Stimulated activated CD8-positive, alpha-beta memory T cell treated with anti-CD3 and anti-CD28 coated beads, Interleukin-15, amount 100 ng/mL, for 4 hours (primary cell): ENCODE results near the gene SMOC2.
"Not testable (repeated sequence)": the region's sequence is repeated elsewhere in the genome, so short reads cannot be mapped to it uniquely, and the experiment has no call there.

ENCODE experiments used
- DNase-seq, 2 donors: peaks; one replicate each; pipeline ENCODE4 v3.0.0-alpha.2; 2020; ENCODE audit warnings: low read depth in 2 of 2

The SMOC2 gene

DNA sequence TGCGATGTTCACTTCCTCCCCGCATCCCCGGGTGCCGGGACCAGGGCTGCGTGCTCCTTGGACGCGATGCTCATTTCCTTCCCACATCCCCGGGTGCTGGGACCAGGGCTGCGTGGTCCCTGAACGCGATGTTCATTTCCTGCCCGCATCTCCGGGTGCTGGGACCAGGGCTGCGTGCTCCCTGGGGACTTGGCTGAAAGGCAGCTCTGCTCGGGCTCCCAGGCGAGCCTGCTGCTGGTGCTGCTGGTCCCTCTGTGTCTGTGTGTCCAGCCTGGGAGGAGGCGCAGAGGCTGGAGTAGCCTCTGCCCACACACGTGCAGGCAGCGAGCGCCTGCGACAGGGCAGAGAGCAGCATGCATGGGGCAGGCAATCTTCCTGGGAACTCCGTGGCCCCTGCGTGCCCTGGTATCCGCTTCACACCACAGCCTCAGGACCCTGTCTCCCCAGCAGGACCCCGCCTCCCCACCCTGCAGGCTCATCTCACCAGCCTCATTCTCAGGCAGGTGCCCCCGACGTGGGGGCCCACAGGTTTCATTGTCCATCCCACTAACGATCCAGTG is 132.4 kb downstream of the SMOC2 start:
- DNase-seq = not testable (repeated sequence)

DNA sequence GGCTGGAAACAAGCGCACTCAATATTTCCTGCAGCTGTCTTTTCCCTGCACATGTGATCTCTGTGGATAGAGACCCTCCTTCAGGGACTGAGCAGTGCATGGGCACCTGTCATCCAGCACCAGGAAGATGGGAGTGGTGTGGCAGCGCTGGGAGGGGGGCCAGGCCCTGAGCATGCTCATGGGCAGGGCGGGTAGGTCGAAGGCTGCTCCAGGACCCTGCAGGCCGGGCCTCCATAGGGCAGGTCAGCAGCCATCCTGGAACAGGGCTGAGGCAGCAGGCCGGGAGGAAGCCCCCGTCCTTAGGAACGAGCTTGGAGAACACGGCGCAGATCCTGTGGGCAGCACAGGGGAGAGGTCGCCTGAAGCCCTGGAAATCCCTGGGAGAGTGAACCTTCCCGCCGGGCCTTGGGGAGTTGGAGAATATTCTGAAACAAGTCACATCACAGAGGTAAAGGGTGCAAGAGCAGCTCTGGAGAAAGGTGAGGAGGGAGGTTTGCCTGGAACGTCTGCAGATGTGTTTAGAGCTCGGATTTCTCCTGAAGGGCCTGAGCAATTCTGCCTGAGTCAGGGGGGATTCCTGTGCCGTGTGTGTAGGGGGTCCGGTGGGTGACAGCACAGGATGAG is 133.2 kb downstream of the SMOC2 start:
- no peak for DNase-seq

DNA sequence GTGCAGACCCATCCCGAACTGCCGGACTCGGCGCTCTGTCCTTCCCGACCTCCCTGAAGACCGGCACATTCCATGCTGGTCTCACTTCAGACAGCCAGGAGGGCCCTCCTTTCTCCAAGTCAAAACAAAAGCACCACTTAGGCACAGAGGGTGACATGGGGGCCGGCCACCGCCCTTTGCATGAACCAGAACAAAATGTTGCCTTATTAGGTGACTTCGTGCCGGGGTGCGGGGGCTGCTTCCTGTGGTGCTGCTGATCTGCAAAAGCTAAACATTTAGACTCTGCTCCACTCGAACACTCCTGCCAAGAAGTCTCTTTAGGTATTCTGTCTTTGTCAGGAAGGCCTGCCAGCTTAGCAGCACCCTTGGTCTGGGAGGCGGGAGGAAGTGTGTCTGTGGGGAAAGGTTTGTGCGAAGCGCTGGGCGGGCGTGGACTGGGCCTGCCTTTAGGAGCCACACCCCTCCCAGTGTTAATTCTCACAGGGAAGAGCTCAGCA is 133.8 kb downstream of the SMOC2 start:
- no peak for DNase-seq

DNA sequence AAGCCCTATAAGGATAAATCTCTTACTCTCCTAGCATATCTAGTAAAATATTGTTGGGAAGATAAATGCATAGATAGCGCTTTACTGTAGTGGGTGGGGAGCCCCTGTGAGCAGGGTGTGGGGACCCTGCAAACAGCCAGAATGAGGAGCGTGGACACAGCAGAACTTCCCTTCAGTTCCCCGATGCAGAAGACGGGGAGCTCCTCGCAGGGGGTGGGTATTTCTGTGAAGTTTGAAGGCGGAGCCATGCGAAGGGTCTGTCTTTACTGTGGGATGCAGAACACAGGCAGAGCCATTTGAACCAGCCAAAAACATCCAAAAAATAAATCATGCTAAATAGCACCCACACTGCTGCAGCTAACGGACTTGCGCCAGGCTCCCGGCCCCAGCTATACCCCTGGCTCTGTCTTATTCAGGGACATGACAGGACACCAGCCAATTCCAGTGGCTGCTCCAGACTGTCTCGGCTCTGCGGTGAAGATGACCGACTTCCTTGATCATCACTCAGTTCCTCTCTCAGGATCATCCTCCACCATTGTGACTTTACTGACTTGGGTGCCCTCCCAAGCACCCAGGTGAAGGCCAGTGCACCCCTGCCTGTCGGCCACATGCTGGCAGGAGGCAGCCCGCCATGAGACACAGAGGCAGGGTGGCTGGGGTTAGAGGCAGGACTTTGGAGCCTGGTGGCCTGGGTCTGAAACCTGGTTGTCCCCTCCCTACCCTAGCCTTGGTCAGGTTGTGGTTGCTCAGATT is 134.5 kb downstream of the SMOC2 start:
- DNase-seq = no peak

DNA sequence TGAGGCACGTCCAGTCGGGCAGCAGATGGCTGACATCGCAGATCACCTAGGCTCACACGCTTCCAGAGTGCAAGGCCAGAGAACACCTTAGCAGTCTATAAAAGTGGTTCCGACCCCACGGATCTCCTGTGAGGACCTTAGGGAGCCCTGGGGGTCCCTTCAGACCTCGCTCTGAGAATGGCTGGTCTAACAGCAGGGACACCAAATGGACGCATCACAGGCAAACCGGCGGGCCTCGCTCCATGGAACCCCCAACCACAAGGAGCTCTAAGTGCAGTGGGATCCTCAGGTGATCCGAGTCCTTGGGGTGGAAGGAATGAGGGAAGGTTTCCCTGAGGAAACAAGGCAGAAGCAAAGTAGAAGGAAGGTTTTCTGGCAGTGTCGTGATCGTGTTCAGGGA is 135.4 kb downstream of the SMOC2 start:
- DNase-seq = no peak

DNA sequence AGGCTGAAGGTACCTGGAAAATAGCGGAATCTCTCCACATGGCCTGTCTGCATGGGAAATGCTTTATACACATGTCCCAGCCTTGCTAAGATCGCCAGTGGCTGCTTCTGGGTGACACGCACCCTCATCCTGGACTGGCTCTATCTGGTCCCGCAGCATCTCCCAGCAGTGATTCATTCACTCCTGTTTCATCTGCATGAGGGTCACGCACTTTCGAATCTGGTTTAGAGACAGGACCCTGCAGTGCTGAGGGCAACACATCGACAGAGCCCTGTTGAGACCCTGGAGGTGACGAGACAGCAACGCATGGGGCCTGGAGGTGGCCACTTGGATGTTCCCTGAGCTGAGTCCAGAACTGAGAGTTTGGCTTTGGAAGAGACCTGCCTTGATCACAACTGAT is 136.5 kb downstream of the SMOC2 start:
- no peak for DNase-seq

DNA sequence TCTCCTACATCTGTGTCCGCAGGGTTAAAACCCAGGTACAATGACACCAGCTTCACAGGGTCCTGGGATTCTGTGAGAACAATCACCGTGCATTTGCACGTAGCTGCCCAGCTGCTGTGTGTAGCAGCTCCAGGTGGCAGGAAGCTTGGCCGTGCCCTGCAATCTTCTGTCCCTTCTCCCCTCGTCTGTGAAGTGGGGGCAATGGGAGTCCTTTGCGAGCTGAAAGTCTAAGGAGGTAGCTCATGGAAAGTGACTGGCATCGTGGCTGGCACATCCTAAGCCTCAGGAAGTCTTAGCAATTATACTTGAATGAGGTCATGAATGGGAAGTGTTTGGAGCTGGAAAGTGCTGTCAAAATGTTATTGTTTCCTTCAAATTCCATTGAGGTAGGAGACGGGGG is 137.1 kb downstream of the SMOC2 start:
- no peak for DNase-seq

DNA sequence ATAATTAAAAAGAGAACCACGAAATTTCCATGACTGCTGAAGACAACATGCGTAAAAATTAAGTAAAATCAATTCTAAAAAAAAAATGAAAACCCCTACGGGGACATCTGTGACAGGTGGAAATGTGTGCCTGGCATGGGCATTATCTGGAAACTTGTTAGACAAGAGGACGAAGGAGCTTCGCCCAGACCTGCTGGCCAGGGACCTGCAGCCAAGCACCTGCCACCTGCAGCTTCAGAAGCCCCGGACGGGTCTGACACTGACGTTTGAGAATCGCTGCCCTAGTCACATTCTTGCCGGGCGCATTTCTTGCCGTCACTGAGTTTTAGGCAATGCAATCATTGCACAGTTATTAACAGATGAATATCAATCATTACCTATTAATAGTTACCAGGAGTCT is 140.3 kb downstream of the SMOC2 start:
- no peak for DNase-seq

DNA sequence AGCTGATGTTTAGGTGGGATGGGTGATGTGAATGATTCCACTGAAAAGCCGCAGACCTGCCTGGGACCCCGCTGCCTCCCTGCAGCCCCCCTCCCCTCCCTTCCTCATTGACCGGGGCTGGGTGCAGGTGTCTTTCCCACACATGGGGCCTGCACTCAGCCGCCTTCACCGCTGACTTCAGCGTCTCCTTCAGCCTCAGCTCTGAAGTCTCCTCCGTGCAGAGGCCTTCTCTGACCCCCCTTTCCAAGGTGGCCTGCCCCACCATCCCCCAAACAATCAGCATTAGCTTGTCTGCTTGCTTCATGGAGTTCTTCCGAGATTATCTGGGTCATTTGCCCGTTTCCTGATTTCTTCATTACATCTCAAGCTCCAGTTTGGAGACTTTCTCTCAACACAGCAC is 140.7 kb downstream of the SMOC2 start:
- no peak for DNase-seq

DNA sequence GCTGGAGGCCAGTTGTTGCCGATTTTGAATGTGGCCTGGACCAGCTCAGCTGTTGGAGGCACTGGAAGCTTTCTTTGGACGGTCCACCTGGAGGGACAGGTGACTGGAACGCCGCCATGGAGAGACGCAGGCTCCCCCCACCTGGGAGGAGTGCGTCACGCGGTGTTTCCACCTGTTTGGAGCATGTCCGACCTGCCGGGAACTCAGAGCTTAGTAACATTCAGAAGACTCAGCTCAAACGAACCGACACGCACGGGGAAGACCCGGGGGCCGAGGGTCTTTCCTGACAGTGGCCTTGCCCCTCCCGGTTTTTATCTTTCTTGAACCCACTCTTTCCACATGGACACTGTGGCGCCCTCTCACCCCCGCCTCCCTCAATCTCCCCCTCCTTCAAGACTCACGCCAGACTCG is 141.6 kb downstream of the SMOC2 start:
- no peak for DNase-seq

DNA sequence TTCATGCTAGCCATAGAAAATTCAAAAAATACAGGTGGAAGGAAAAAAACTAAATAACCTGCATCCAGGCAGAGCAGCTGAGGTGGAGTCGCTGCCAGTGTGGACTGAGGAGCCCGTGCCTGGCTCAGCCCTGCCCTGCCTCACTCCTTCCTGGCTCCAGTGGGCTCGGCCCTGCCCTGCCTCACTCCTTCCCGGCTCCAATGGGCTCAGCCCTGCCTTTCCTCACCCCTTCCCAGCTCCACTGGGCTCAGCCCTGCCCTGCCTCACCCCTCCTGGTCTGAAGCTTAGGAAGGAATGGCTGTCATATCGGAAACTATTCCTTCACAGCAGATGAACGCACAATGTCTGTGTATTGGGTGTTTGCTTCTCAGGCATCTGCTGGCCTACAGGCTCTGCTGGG is 142.1 kb downstream of the SMOC2 start:
- DNase-seq = no peak

DNA sequence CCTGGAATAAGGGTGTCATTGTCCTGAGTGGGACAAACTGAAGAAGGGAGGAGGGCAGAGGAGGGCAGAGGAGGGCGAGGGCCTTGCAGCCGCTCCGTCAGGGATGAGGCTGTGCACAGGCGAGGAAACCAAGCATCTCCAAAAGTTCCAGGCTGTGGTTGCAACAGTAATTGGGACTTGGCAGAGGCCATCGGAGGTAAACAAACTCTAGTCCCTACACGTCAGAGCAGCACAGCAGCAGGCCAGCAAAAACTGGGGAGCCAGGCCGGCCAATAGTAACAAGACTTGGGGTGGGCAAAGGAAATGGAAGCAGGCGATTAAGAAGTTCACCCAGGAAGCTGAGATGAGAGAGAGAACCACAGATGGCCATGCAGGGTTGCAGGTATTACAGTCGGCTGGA is 142.8 kb downstream of the SMOC2 start:
- no peak for DNase-seq

DNA sequence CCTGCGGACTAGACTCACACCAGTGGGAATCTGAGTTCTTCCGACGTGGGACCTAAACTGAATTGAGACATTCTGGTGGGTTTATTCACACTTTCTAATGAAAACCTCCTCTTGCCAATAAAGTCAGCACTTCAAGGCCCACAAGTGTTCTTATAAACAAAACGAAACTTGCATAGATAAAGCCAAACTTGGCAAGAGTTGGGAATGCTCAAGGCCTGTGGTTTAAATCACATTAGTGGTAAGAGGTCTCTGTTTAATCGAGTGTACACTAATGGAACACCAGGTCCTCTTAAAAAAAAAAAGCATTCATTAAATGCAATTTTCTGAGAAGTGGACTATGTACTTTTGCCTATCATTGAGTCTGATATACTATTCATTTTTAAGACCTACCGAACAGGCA is 143.3 kb downstream of the SMOC2 start:
- no peak for DNase-seq

DNA sequence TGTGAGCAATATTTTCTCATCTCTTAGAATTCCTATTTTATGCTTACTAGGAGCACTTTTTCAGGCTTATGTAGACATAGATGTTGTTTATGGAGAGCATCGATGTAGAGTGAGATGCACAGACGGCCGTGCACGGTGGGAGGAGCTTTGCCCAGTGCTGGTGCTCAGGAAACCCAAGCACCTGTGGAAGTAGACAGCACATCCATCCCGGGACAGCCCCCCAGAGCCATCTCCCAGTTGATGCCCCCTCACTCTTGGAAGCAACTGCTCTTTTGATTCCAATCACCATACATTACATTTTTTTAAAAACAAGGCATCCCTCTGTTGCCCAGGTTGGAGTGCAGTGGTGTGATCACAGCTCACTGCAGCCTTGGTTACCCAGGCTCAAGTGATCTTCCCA is 143.7 kb downstream of the SMOC2 start:
- DNase-seq = no peak

DNA sequence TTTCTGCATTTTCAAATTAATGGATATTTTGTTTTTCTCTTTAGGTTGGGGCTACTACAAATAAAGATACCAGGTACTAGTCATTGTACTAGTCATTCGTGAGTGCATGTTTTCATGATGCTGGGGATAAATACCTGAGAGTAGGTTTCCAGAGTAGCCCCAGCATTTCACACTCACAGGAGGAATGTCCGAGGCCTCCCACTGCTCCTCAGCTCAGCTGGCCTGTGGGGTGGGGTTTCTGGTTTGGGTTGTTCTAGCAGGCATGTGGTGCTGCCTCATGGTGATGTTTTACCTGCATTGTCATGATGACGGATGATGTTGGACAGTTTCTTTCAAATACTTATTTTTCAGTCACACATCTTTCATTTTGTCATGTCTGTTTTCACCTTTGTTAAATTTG is 144.5 kb downstream of the SMOC2 start:
- DNase-seq = no peak

DNA sequence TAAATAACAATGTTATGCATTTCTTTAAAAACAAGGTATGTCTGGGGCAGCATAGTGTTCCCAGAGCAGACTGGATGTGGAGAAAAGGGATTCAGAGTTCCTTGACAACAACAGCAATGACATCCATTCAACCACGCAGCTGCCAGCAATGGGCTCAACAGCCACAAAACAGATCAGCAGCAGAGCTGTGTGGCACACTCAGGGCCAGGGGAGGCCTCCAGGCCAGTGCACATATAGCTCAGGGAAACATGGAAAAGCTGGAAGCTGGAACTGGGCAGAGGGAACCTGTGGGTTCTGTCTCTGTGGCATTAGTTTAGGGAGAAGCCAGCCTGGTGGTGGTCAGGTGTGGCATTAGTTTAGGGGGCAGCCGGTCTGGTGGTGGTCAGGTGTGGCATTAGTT is 148.3 kb downstream of the SMOC2 start:
- no peak for DNase-seq

DNA sequence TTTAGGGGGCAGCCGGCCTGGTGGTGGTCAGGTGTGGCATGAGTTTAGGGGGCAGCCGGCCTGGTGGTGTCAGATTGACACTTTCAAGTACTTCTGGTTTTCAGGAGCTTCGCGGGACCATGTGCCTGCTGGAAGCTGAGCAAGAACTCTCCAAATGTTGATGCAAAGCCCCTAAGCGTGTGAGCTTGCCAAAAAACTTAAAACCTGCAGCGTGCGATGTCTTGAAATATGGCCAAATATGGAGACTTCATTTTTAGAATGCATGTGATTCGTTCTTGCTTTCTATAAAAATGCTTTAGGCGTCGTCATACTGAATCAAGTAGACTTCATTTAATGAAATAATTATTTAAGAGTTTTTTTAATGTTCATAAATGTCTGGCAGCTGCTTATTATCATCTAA is 149.4 kb downstream of the SMOC2 start:
- no peak for DNase-seq

DNA sequence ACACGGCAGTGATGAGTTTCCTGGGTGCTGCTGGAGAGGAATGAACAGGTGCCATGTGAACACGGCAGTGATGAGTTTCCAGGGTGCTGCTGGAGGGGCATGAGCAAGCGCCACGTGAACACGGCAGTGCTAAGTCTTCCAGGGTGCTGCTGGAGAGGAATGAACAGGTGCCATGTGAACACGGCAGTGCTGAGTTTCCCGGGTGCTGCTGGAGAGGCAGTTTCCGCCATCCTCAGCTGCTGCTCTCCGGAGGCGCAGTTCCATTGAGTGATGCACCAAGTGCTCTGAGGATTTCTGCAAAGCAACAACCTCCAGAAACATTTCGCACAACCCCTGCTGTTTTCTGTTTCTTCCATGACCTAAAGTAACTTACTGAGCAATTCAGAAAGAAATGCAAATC is 155.4 kb downstream of the SMOC2 start:
- no peak for DNase-seq

DNA sequence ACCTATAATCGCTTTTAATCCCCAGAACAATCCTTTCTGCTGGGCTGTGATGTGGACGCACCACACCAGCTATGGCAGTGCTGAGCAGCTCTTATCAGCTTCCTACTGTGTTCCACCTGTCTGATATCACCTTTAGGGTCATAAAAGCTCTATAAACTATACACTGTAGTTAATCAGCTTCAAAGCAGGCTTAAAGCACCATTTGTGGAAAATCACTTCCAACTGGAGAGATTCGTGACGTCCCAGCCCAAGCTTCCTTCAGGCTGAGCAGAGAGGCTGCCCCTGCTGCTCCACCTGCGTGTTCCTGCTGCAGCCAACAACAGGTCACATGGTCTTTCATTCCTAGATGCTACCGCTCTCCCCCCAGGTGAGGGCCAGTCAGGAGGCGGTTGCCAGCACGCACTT is 156.5 kb downstream of the SMOC2 start:
- DNase-seq = no peak

DNA sequence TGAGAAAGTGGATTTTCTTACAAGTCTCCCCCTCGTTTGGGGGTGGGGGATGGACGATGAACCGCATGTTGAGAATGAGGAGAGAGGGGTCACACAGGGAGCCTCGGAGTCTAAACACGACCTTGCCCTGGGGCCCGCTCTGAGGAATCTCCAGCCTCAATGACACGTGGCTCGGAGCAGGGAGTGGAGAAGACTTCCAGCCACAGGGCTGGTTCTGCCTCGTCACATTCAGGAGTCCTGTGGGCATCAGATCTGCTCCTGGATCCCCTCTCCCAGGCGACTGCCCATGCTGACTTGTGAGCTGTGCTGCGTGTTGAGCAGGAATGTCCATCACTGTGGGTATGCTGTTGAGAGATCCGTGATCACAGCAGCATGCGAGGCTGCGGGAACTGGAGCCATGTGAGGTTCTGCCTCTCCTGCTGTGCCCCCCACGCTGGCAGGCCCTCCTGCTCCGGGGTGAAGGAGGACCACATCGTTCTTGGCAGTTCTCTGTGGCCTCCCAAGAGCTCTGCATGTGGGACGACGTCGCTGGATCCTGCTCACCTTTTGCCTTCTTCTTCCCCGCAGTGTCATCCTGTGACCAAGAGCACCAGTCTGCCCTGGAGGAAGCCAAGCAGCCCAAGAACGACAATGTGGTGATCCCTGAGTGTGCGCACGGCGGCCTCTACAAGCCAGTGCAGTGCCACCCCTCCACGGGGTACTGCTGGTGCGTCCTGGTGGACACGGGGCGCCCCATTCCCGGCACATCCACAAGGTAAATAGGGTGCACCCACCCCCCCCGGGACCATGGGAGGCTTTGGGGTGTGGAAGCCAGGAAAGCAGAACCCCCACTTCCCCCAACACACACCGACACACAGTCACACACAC is 157.5 kb downstream of the SMOC2 start:
- no peak for DNase-seq

DNA sequence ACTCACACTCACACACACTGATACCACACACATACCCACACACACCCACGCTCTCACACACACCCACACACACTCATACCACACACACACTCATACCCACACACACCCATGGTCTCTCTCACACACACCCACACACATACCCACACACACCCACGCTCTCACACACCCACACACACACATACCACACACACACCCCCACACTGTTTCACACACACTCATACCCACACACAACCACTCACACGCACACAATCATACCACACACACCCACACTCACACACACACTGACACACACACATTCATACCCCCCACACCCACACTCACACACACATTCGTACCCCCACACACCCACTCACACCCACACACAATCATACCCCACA is 158.1 kb downstream of the SMOC2 start:
- DNase-seq = no peak

DNA sequence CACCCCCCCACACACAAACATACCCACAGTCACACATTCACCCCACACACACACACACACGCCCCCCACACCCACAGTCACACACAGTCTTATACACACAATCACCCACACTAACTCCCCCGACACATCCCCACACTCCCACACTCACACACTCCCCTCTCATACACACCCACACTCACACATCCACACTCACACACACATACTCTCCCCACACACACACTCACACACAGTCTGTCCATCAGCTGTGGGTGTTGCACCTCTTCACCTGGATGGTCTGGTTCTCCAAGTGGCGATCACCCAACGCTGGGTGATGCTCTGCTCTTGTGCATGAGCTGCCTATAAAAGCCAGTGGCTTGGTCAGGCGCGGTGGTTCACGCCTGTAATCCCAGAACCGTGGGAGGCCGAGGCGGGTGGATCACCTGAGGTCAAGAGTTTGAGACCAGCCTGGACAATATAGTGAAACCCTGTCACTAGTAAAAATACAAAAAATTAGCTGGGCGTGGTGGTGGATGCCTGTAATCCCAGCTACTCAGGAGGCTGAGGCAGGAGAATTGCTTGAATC is 158.9 kb downstream of the SMOC2 start:
- DNase-seq = no peak
